Central memory CD8-positive, alpha-beta T cell (primary cell): ENCODE results near the gene DNPEP.
"Not testable (repeated sequence)": the region's sequence is repeated elsewhere in the genome, so short reads cannot be mapped to it uniquely, and the experiment has no call there.

Source experiments
- ATAC-seq: fragments of 150-1000 bp; cut with Tn5 transposase; replicated peaks from 2 replicates; pipeline ENCODE4 v1.10.0; 2022; ENCODE audit warnings: mild to moderate bottlenecking, moderate FRiP score, moderate number of reproducible peaks; ENCODE audit not compliant: poor library complexity, severe bottlenecking; ENCODE audit errors: extremely low read depth
- DNase-seq, 2 donors: peaks; one replicate each; pipeline ENCODE4 v3.0.0; 2021; ENCODE audit warnings: low spot score in 2 of 2
- H3K27ac Mint-ChIP-seq: one replicate; pipeline ENCODE4 v1.8.0; 2022; ENCODE audit warnings: low read depth, mild to moderate bottlenecking, moderate library complexity, mixed read lengths
- H3K27me3 Mint-ChIP-seq: one replicate; pipeline ENCODE4 v1.8.0; 2022; ENCODE audit warnings: mixed read lengths
- H3K36me3 Mint-ChIP-seq: one replicate; pipeline ENCODE4 v1.8.0; 2022; ENCODE audit warnings: mild to moderate bottlenecking, moderate library complexity, mixed read lengths; ENCODE audit not compliant: insufficient read depth
- H3K4me1 Mint-ChIP-seq: one replicate; pipeline ENCODE4 v1.8.0; 2022; ENCODE audit warnings: mixed read lengths
- H3K4me3 Mint-ChIP-seq: one replicate; pipeline ENCODE4 v1.8.0; 2022; ENCODE audit warnings: mild to moderate bottlenecking, moderate library complexity, mixed read lengths
- H3K9me3 Mint-ChIP-seq: one replicate; pipeline ENCODE4 v1.8.0; 2022; ENCODE audit warnings: mixed read lengths

The DNPEP gene

GRCh38 chr2:219402665-219403515, 15.2 kb upstream of the DNPEP start:
- H3K27ac Mint-ChIP-seq, result no peak overlapping the region
- peaks cover 37% of the 10 kb centered on the region for H3K27me3 Mint-ChIP-seq
- no peaks in the 10 kb centered on the region for H3K9me3 Mint-ChIP-seq
- peaks cover 2% of the 10 kb centered on the region for H3K36me3 Mint-ChIP-seq
- peak in 1 of 2 donors; percentile 31 for DNase-seq
- no peaks in the 10 kb centered on the region for H3K4me1 Mint-ChIP-seq
- ATAC-seq, result peak; percentile 54
- no peak overlapping the region for H3K4me3 Mint-ChIP-seq

- H3K4me3 Mint-ChIP-seq, result no peak overlapping the region
- no peaks in the 10 kb centered on the region for H3K9me3 Mint-ChIP-seq
- H3K4me1 Mint-ChIP-seq, result no peaks in the 10 kb centered on the region
- DNase-seq (no peak), ATAC-seq (no peak)
- no peak overlapping the region for H3K27ac Mint-ChIP-seq
- peaks cover 2% of the 10 kb centered on the region for H3K36me3 Mint-ChIP-seq
- H3K27me3 Mint-ChIP-seq, result peaks cover 28% of the 10 kb centered on the region
Measured at GRCh38 chr2:219401606-219402005, 13.9 kb upstream of the DNPEP start.

GRCh38 chr2:219400562-219400961, 12.8 kb upstream of the DNPEP start:
- Mint-ChIP-seq H3K27me3 (peaks cover 26% of the 10 kb centered on the region), H3K36me3 (peaks cover 2% of the 10 kb centered on the region)
- DNase-seq, result no peak

GRCh38 chr2:219399716-219400478, 12.2 kb upstream of the DNPEP start:
- Mint-ChIP-seq H3K36me3 (peaks cover 2% of the 10 kb centered on the region), H3K4me3 (no peak overlapping the region), H3K4me1 (no peaks in the 10 kb centered on the region), H3K9me3 (no peaks in the 10 kb centered on the region), H3K27me3 (peaks cover 26% of the 10 kb centered on the region), H3K27ac (no peak overlapping the region)
- ATAC-seq (no peak), DNase-seq (no peak)

More at GRCh38 chr2:219400562-219400961, 12.8 kb upstream of the DNPEP start:
- H3K27ac Mint-ChIP-seq, result no peak overlapping the region
- ATAC-seq, result no peak
- H3K9me3 Mint-ChIP-seq, result no peaks in the 10 kb centered on the region
- no peak overlapping the region for H3K4me3 Mint-ChIP-seq
- no peaks in the 10 kb centered on the region for H3K4me1 Mint-ChIP-seq

- H3K4me1 Mint-ChIP-seq, result no peaks in the 10 kb centered on the region
- H3K9me3 Mint-ChIP-seq, result no peaks in the 10 kb centered on the region
- peaks cover 15% of the 10 kb centered on the region for H3K27me3 Mint-ChIP-seq
- no peak overlapping the region for H3K27ac Mint-ChIP-seq
- H3K36me3 Mint-ChIP-seq, result peaks cover 2% of the 10 kb centered on the region
- H3K4me3 Mint-ChIP-seq, result no peak overlapping the region
- DNase-seq (no peak), ATAC-seq (no peak)
Measured at GRCh38 chr2:219398721-219399363, 11.1 kb upstream of the DNPEP start.

GRCh38 chr2:219396863-219397457, 9.2 kb upstream of the DNPEP start:
- Mint-ChIP-seq H3K27me3 (peaks cover 16% of the 10 kb centered on the region), H3K36me3 (peaks cover 2% of the 10 kb centered on the region), H3K4me1 (no peaks in the 10 kb centered on the region), H3K9me3 (no peaks in the 10 kb centered on the region), H3K4me3 (no peak overlapping the region), H3K27ac (no peak overlapping the region)
- ATAC-seq, result no peak
- no peak for DNase-seq

GRCh38 chr2:219395609-219396008, 7.9 kb upstream of the DNPEP start:
- Mint-ChIP-seq H3K4me1 (no peaks in the 10 kb centered on the region), H3K4me3 (no peak overlapping the region), H3K27ac (no peak overlapping the region), H3K9me3 (no peaks in the 10 kb centered on the region), H3K36me3 (peaks cover 2% of the 10 kb centered on the region), H3K27me3 (peaks cover 16% of the 10 kb centered on the region)
- DNase-seq (no peak), ATAC-seq (no peak)

GRCh38 chr2:219395056-219395455, 7.3 kb upstream of the DNPEP start:
- not testable (repeated sequence) for H3K9me3 Mint-ChIP-seq, DNase-seq, H3K36me3 Mint-ChIP-seq, H3K27ac Mint-ChIP-seq, H3K4me3 Mint-ChIP-seq, H3K4me1 Mint-ChIP-seq, ATAC-seq
- peaks cover 11% of the 10 kb centered on the region for H3K27me3 Mint-ChIP-seq

- H3K27me3 Mint-ChIP-seq, result peaks cover 7% of the 10 kb centered on the region
- H3K36me3 Mint-ChIP-seq, result peaks cover 6% of the 10 kb centered on the region
- no peaks in the 10 kb centered on the region for H3K9me3 Mint-ChIP-seq
- no peak for DNase-seq
- no peaks in the 10 kb centered on the region for H3K4me1 Mint-ChIP-seq
- no peak overlapping the region for H3K4me3 Mint-ChIP-seq
- no peak overlapping the region for H3K27ac Mint-ChIP-seq
- no peak for ATAC-seq
Measured at GRCh38 chr2:219392754-219393153, 5.0 kb upstream of the DNPEP start.

- no peaks in the 10 kb centered on the region for H3K9me3 Mint-ChIP-seq
- peak overlapping the region; percentile 95 for H3K4me3 Mint-ChIP-seq
- peak overlapping the region; percentile 95 for H3K27ac Mint-ChIP-seq
- H3K36me3 Mint-ChIP-seq, result peaks cover 20% of the 10 kb centered on the region
- ATAC-seq (no peak), DNase-seq (no peak)
- peaks cover 13% of the 10 kb centered on the region for H3K4me1 Mint-ChIP-seq
- H3K27me3 Mint-ChIP-seq, result peaks cover 7% of the 10 kb centered on the region
Measured at GRCh38 chr2:219388907-219389156, 1.1 kb upstream of the DNPEP start.

GRCh38 chr2:219388121-219388906, 602 bp upstream of the DNPEP start:
- Mint-ChIP-seq H3K27ac (peak overlapping the region; percentile 95), H3K4me1 (peaks cover 18% of the 10 kb centered on the region), H3K9me3 (no peaks in the 10 kb centered on the region), H3K27me3 (peaks cover 7% of the 10 kb centered on the region), H3K36me3 (peaks cover 25% of the 10 kb centered on the region), H3K4me3 (peak overlapping the region; percentile 95)
- DNase-seq, result peak; percentile 98 to 99
- ATAC-seq, result peak; percentile 71
